Measurements from ENCODE around the gene RHOBTB1.

DNA sequence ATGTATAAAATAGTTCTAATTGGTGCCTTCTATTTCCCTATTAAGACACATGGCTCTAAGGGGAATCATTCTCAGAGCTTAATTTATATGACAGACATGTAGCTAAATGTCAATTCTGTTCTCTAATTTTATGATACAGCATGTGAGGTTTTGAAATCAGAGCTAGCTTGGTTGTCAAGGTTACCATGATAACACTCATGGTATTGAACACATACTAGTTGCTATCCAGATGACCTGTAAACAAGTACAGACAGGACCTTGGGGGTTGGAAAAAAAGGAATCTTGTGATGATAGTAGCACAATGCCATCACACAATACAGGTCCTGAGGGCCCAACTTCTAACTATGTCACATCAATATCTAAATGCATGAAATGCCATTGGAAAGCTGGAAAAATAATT is 49.2 kb downstream of the RHOBTB1 start:
- TF ChIP-seq, protein P1, sequence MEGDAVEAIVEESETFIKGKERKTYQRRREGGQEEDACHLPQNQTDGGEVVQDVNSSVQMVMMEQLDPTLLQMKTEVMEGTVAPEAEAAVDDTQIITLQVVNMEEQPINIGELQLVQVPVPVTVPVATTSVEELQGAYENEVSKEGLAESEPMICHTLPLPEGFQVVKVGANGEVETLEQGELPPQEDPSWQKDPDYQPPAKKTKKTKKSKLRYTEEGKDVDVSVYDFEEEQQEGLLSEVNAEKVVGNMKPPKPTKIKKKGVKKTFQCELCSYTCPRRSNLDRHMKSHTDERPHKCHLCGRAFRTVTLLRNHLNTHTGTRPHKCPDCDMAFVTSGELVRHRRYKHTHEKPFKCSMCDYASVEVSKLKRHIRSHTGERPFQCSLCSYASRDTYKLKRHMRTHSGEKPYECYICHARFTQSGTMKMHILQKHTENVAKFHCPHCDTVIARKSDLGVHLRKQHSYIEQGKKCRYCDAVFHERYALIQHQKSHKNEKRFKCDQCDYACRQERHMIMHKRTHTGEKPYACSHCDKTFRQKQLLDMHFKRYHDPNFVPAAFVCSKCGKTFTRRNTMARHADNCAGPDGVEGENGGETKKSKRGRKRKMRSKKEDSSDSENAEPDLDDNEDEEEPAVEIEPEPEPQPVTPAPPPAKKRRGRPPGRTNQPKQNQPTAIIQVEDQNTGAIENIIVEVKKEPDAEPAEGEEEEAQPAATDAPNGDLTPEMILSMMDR (IDR thresholded peaks at IDR 0.05; ENCODE audit: low read length): no peak
- no peak for TF ChIP-seq EZH2 (IDR thresholded peaks at IDR 0.05; ENCODE audit: borderline replicate concordance, low read length)

All from OCI-LY1 (cell line).